Fibroblast of villous mesenchyme (primary cell): ENCODE data around the gene PHF2. TPM values are rescaled to one million over a fixed set of nuclear protein-coding genes. Genes with fewer than 3 reads are reported as not detected.

Source experiments
- DNase-seq: peaks from one replicate; pipeline ENCODE4 v3.0.0-alpha.2; 2010; ENCODE audit warnings: low read depth
- H3K4me3 ChIP-seq: 2 replicates; pipeline ENCODE4 v1.5.1; 2011; ENCODE audit warnings: low read depth, mild to moderate bottlenecking, low read length
- CTCF ChIP-seq: IDR thresholded peaks from 2 replicates; pipeline ENCODE4 v1.5.1; 2012; ENCODE audit warnings: low read depth, mild to moderate bottlenecking, low read length; ENCODE audit not compliant: insufficient read depth
- total RNA-seq: library from RNA; depleted of rRNA; stranded (reverse); fragments of >200 nt; gene quantifications from 2 replicates; pipeline ENCODE4 v1.2.3, GENCODE V29; 2012

The PHF2 gene
- total RNA-seq, 1 donor: 15.5 TPM

GRCh38 chr9:93658184-93658925, 82.0 kb downstream of the PHF2 start:
- DNase-seq: no peak
- H3K4me3 ChIP-seq: no peak overlapping the region
- TF ChIP-seq CTCF: no peak

- no peak overlapping the region for H3K4me3 ChIP-seq
- no peak for DNase-seq
- TF ChIP-seq CTCF: no peak
Observed at GRCh38 chr9:93659044-93659836, 82.9 kb downstream of the PHF2 start.

GRCh38 chr9:93659837-93660177, 83.4 kb downstream of the PHF2 start:
- DNase-seq: no peak
- TF ChIP-seq CTCF: no peak
- no peak overlapping the region for H3K4me3 ChIP-seq

GRCh38 chr9:93660352-93661046, 84.1 kb downstream of the PHF2 start:
- TF ChIP-seq CTCF: no peak

GRCh38 chr9:93661591-93661990, 85.2 kb downstream of the PHF2 start:
- TF ChIP-seq CTCF: no peak
- no peak for DNase-seq
- no peak overlapping the region for H3K4me3 ChIP-seq

More at GRCh38 chr9:93660352-93661046, 84.1 kb downstream of the PHF2 start:
- H3K4me3 ChIP-seq: no peak overlapping the region
- no peak for DNase-seq

- DNase-seq: no peak
- H3K4me3 ChIP-seq: no peak overlapping the region
- TF ChIP-seq CTCF: no peak
Observed at GRCh38 chr9:93662016-93662638, 85.7 kb downstream of the PHF2 start.
